Naive B cell (primary cell): ENCODE data around the gene RAB3D. TPM values are rescaled to one million over a fixed set of nuclear protein-coding genes. Genes with fewer than 3 reads are reported as not detected.

ENCODE experiments used
- ATAC-seq, 2 donors: fragments of 150-1000 bp; cut with Tn5 transposase; 2 replicates each; pipeline ENCODE4 v1.10.0; 2021; ENCODE audit warnings: low read depth in 2 of 2, mild to moderate bottlenecking in 2 of 2, moderate library complexity in 2 of 2
- DNase-seq: peaks from one replicate; pipeline ENCODE4 v3.0.0; 2022
- H3K27ac Mint-ChIP-seq, 6 donors: one replicate each; pipeline ENCODE4 v1.8.0; 2020 to 2022; ENCODE audit warnings: mild to moderate bottlenecking in 6 of 6, mixed read lengths in 6 of 6, moderate library complexity in 5 of 6, inconsistent platforms in 2 of 6
- H3K27me3 Mint-ChIP-seq, 3 donors: one replicate each; pipeline ENCODE4 v1.8.0; 2021 to 2022; ENCODE audit warnings: mixed read lengths in 3 of 3, mild to moderate bottlenecking in 1 of 3
- H3K36me3 Mint-ChIP-seq, 2 donors: one replicate each; pipeline ENCODE4 v1.8.0; 2020 to 2022; ENCODE audit warnings: mixed read lengths in 2 of 2, inconsistent platforms in 1 of 2, mild to moderate bottlenecking in 1 of 2
- H3K4me1 Mint-ChIP-seq, 3 donors: one replicate each; pipeline ENCODE4 v1.8.0; 2020 to 2022; ENCODE audit warnings: mixed read lengths in 3 of 3, inconsistent platforms in 1 of 3, mild to moderate bottlenecking in 1 of 3, moderate library complexity in 1 of 3
- H3K4me3 Mint-ChIP-seq, 8 donors: one replicate each; pipeline ENCODE4 v1.8.0; 2020 to 2022; ENCODE audit warnings: mild to moderate bottlenecking in 8 of 8, mixed read lengths in 8 of 8, moderate library complexity in 8 of 8, inconsistent platforms in 2 of 8
- H3K9me3 Mint-ChIP-seq, 7 donors: one replicate each; pipeline ENCODE4 v1.8.0; 2020 to 2022; ENCODE audit warnings: mixed read lengths in 7 of 7, mild to moderate bottlenecking in 5 of 7, inconsistent platforms in 2 of 7, moderate library complexity in 1 of 7
- polyA plus RNA-seq, 6 donors: library from polyadenylated mRNA; unstranded; fragments of 300-500 nt; fragmentation: Illumina TruSeq; gene quantifications; one replicate each; pipeline ENCODE4 v1.2.3, GENCODE V29; 2021; ENCODE audit warnings: low read depth in 6 of 6

RAB3D gene
- polyA plus RNA-seq, 6 donors from 2014 or later, result 1.9 to 5.8 (median 2.4) TPM

DNA sequence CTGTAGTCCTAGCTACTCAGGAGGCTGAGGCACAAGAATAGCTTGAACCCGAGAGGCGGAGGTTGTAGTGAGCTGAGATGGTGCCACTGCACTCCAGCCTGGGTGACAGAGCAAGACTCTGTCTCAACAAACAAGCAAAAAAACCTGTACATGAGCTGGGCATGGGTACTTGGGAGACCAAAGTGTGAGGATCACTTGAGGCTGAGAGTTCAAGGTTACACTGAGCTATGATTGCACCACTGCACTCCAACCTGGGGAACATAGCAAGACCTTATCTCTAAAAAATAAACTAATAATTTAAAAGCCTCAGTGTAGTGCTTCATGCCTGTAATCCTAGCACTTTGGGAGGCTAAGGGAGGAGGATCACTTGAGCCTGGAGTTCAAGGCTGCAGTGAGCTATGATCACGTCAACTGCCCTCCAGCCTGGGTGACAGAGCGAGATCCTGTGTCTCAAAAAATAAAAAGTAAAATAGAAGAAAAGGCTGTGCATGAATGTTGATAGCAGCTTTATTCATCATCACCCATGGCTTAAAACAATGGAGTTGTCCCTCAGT, 64.8 kb downstream of the RAB3D start:
- Mint-ChIP-seq H3K9me3 (peaks cover 2 to 16% (median 6%) of the 10 kb centered on the region in 7 donors), H3K36me3 (peaks cover 0 to 3% of the 10 kb centered on the region in 2 donors), H3K27me3 (peaks cover 17 to 41% (median 29%) of the 10 kb centered on the region in 3 donors), H3K4me3 (no peak overlapping the region), H3K27ac (peak overlapping the region in 1 of 6 donors; percentile 30), H3K4me1 (peaks cover 2 to 3% (median 2%) of the 10 kb centered on the region in 3 donors)
- DNase-seq, result no peak
- no peak for ATAC-seq

DNA sequence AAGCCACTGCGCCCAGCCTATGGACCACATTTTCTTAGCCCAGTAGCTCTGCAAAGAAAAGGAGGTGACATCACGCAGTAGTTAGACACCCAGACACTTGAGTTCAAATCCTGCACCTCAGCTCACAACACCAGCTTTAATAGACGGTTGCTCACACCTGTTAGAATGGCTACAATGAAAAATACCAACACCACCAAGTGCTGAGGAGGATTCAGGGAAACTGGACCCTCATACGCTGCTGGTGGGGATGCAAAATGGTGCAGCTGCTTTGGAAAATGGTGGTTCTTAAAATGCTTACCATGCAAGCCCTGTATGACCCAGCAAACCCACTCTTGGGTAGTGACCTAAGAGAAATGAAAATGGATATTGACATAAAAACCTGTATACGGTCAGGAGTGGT, 65.5 kb downstream of the RAB3D start:
- H3K4me1 Mint-ChIP-seq, result no peaks in the 10 kb centered on the region
- H3K27ac Mint-ChIP-seq, result no peak overlapping the region
- DNase-seq, result no peak
- H3K27me3 Mint-ChIP-seq, result peaks cover 18 to 38% (median 30%) of the 10 kb centered on the region in 3 donors
- H3K9me3 Mint-ChIP-seq, result peaks cover 0 to 12% (median 4%) of the 10 kb centered on the region in 7 donors
- H3K36me3 Mint-ChIP-seq, result no peaks in the 10 kb centered on the region
- H3K4me3 Mint-ChIP-seq, result peak overlapping the region in 1 of 8 donors; percentile 20
- ATAC-seq, result no peak

DNA sequence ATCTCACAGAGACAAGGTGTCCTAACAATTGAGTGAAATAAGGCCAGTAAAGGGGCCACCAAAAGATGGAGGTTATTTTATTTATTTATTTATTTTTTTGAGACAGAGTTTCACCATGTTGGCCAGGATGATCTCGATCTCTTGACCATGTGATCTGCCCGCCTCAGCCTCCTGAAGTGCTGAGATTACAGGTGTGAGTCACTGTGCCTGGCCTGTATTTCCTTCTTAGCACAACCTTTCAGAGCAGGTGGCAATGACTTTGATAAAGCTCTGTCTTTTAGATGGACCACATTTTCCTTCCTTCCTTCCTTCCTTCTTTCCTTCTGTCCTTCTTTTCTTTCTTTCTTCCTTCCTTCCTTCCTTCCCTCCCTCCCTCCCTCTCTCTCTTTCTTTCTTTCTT, 66.2 kb downstream of the RAB3D start:
- no peak overlapping the region for H3K4me3 Mint-ChIP-seq
- H3K36me3 Mint-ChIP-seq, result no peaks in the 10 kb centered on the region
- DNase-seq (no peak), ATAC-seq (no peak)
- H3K27ac Mint-ChIP-seq, result no peak overlapping the region
- peaks cover 0 to 2% (median 0%) of the 10 kb centered on the region in 3 donors for H3K4me1 Mint-ChIP-seq
- peaks cover 0 to 10% (median 3%) of the 10 kb centered on the region in 7 donors for H3K9me3 Mint-ChIP-seq
- H3K27me3 Mint-ChIP-seq, result peaks cover 18 to 41% (median 35%) of the 10 kb centered on the region in 3 donors

Other genes starting within 250 kb of the RAB3D start
- not detected for gene SPC24, start 183.9 kb downstream of the RAB3D start, polyA plus RNA-seq
- gene KANK2, start 142.1 kb downstream of the RAB3D start, polyA plus RNA-seq, result under 1 TPM in 3 of 6 donors, not detected in 3; 0.09 to 0.57 (median 0.19) TPM
- not detected for gene ANGPTL8, start 100.0 kb downstream of the RAB3D start, polyA plus RNA-seq
- gene DOCK6, start 77.1 kb downstream of the RAB3D start, polyA plus RNA-seq, result under 1 TPM in 5 of 6 donors, not detected in 1; 0.18 to 0.87 (median 0.31) TPM
- not detected for gene TSPAN16, start 43.5 kb downstream of the RAB3D start, polyA plus RNA-seq
- gene TMEM205, start 6.6 kb upstream of the RAB3D start, polyA plus RNA-seq, result 100 to 1,000 TPM; 102 to 171 (median 114) TPM
- gene CCDC159, start 6.9 kb upstream of the RAB3D start, polyA plus RNA-seq, result 10 to 100 TPM; 13.2 to 25.0 (median 16.2) TPM
- gene PLPPR2, start 15.8 kb upstream of the RAB3D start, polyA plus RNA-seq, result under 1 TPM in 2 of 6 donors, not detected in 4; 0.56 to 0.69 TPM
- gene SWSAP1, start 35.0 kb upstream of the RAB3D start, polyA plus RNA-seq, result 10 to 100 TPM in 1 of 6 donors, 1 to 10 TPM in 5; 6.0 to 10.2 (median 7.6) TPM
- gene EPOR, start 44.7 kb upstream of the RAB3D start, polyA plus RNA-seq, result 1 to 10 TPM in 5 of 6 donors, not detected in 1; 2.2 to 3.9 (median 3.6) TPM
- under 1 TPM in 2 of 6 donors, not detected in 4; 0.40 to 0.44 TPM for gene RGL3, start 79.7 kb upstream of the RAB3D start, polyA plus RNA-seq
- 1 to 10 TPM in 1 of 6 donors, under 1 TPM in 5; 0.21 to 1.2 (median 0.69) TPM for gene ODAD3, start 95.5 kb upstream of the RAB3D start, polyA plus RNA-seq
- gene PRKCSH, start 96.0 kb upstream of the RAB3D start, polyA plus RNA-seq, result 10 to 100 TPM; 32.2 to 79.6 (median 46.9) TPM
- not detected for gene ELAVL3, start 141.4 kb upstream of the RAB3D start, polyA plus RNA-seq
- 1 to 10 TPM in 5 of 6 donors, not detected in 1; 1.0 to 3.6 (median 1.4) TPM for gene ZNF653, start 166.2 kb upstream of the RAB3D start, polyA plus RNA-seq
- 10 to 100 TPM; 29.7 to 51.2 (median 34.5) TPM for gene ECSIT, start 189.5 kb upstream of the RAB3D start, polyA plus RNA-seq
- gene CNN1, start 199.2 kb upstream of the RAB3D start, polyA plus RNA-seq, result under 1 TPM in 2 of 6 donors, not detected in 4; 0.65 TPM
- gene ELOF1, start 219.6 kb upstream of the RAB3D start, polyA plus RNA-seq, result 100 to 1,000 TPM in 3 of 6 donors, 10 to 100 TPM in 3; 85.9 to 118 (median 99.2) TPM
- gene ACP5, start 238.0 kb upstream of the RAB3D start, polyA plus RNA-seq, result 10 to 100 TPM; 17.4 to 44.2 (median 24.6) TPM